WTC11 (cell line): Measurements from ENCODE around the gene DCD.

Source experiments
- CTCF ChIP-seq: fragments of 200-600 bp; IDR thresholded peaks from 2 replicates; pipeline ENCODE4 v1.8.0; 2022; ENCODE audit warnings: antibody characterized with exemption
- USF2 ChIP-seq: sonication (generic); formaldehyde crosslinking; IDR thresholded peaks from 2 replicates; pipeline ENCODE4 v1.8.1; 2023; ENCODE audit warnings: mild to moderate bottlenecking, missing genetic modification reagents, moderate library complexity

GRCh38 chr12:54627304-54627703 is 20.9 kb downstream of the DCD start:
- TF ChIP-seq CTCF, result no peak
- no peak for TF ChIP-seq USF2 (CRISPR knock-in tag)
